GM18520 (cell line): ENCODE results near the gene SERGEF.
"Not testable (repeated sequence)": the region's sequence is repeated elsewhere in the genome, so short reads cannot be mapped to it uniquely, and the experiment has no call there.

Experiments used
- ATAC-seq: cut with Tn5 transposase; IDR thresholded peaks from one replicate; pipeline ENCODE4 v1.9.1; 2021; ENCODE audit not compliant: unreplicated experiment

SERGEF gene

DNA sequence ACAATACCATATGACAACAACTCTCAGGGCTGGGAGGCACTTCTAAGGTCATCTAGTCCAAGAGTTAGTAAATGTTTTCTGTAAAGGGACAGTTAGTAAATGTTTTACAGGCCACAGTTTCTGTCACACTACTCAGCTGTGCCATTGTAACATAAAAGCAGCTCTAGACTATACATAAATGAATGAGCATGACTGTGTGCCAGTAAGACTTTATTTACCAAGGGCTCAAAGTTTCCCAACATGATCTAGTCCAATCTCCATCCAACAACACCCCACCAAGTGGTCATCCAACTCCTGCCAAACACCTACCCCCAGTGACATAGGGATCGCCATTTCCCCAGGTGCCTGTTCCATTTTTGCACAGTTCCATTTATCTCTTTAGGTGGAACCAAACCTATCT is 12.1 kb downstream of the SERGEF start:
- no peak for ATAC-seq

DNA sequence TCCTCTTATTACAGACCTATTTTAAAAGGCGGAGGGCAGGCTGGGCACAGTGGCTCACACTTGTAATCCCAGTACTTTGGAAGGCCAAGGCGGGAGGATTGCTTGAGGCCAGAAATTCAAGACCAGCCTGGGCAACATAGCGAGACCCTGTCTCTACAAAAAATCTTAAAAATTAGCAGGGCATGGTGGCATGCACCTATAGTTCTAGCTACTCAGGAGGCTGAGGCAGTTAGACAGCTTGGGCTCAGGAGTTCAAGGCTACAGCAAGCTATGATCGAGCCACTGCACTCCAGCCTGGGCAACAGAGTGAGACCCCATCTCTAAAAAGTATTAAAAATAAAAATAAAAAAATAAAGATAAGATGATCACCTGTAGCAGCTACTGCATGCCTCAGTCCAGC is 12.7 kb downstream of the SERGEF start:
- ATAC-seq = not testable (repeated sequence)

DNA sequence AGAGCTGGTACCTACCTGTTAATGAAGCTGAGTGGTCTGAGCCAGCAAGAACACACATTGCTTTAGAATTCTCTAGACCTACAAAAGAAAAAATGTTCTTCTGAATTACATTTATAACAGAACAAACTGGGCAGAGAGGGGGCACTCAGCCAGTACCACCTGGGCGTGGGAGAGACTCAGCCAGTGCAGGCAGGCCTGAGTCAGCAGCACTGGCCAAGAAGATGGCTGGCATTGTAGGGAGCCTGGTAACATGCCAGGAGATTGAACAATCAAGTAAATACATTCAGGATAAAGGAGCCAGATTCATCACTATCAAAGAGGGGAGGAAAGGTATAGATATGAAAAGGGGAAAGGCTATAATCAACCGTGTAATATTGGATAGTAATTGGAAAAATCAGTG is 19.9 kb downstream of the SERGEF start:
- ATAC-seq = no peak

DNA sequence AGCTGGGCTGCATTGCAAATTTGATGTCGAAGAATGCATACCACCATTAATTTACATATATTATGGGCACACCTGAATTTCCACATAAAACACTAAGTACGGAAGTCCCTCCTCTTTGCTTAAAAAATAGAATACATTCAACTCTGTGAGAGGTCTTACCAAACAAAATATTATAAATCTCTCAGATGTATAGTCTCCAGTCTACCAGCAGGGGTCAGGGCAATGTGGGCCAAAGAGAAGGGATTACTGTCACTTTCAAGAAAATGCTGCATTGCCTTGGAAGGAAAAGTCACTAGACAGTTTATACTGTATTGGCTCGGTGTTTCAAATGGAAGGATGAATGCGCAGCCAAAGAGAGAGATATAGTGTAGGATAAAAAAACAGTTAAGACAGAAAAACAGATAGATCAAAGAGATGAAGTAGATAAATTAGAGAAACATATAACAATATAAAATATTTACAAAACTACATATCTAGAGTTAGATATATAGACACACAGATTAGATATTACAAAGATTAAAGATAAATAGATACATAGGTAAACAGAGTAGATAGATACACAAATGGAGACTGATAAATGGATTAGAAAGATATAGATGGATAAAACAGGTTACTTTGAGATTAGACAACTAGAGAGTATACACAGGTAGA is 20.9 kb downstream of the SERGEF start:
- ATAC-seq = no peak

DNA sequence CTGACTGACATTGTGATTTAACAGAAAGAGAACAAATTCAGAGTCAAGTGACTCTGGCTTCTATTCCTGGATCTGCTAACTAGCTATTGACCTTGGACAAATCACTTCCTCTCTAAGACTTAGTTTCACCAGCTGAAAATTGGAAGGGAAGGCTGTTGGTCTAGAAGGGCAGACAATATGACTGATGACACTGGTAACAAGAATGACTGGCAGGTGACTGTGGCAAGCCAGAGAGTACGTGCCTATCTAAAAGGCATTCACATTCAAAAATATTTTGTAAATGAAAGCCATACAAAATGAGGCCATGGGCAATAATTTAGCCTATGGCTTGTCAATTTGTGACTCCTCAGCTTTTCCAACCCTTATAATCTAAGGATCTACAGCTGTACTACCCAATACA is 23.5 kb downstream of the SERGEF start:
- ATAC-seq = no peak

DNA sequence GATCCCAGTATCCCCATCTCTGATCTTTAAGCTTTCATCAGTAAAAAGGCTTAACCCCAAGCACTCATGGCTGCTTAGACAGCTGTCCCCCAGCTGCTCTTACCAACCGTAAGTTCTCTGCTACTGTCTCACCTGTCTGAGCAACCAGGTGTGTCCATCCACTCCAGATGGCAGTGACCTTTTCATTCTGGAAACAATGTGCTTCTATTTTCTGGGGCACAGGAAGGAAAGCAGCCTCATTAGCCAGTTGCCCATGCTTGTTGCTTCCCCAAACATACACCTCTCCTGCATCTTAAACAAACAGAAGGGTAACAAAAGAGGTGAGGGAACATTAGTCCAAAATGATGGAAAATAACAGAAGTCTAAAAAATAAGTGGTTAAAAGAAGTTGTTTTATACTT is 24.4 kb downstream of the SERGEF start:
- ATAC-seq = no peak

DNA sequence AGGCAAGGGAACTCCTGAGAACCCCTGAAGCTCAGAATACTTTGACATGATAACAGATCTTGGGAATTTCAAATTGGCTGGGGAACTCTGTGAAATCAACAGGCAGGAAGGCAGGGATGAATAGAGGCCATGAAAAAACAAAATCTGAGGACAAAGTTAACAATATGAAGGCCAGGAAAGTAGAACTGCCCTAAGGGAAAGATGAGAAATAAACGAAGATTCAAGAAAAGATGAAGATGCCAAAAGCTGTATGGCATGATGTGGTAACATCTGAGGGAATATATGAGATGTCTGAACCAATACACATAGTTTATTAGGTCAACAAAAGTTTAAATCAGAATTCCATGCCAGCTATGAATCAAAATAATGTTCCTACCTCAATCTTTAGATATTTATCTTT is 25.0 kb downstream of the SERGEF start:
- ATAC-seq = no peak

DNA sequence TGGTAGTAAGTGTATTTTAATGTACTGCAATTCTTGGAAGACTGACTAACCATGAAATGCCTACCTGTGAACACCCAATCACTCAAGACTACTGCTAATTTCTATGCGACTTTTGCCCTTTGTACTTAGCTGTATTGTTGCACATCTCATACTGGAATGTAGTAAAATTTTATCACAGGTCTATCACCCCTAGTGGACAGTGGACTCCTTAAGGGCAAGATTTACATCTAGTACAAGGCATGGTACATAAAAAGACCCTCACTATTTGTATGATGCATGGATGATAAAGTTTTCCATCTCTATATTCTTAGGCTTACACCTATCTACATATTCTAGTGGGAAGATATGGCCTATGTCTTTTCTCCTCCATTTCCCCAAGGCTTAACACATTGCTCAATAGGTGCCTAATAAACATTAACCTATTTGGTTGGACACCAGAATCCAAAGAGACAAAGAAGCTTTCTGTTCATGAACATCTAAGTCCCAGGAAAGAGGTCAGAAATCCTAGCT is 26.1 kb downstream of the SERGEF start:
- no peak for ATAC-seq

DNA sequence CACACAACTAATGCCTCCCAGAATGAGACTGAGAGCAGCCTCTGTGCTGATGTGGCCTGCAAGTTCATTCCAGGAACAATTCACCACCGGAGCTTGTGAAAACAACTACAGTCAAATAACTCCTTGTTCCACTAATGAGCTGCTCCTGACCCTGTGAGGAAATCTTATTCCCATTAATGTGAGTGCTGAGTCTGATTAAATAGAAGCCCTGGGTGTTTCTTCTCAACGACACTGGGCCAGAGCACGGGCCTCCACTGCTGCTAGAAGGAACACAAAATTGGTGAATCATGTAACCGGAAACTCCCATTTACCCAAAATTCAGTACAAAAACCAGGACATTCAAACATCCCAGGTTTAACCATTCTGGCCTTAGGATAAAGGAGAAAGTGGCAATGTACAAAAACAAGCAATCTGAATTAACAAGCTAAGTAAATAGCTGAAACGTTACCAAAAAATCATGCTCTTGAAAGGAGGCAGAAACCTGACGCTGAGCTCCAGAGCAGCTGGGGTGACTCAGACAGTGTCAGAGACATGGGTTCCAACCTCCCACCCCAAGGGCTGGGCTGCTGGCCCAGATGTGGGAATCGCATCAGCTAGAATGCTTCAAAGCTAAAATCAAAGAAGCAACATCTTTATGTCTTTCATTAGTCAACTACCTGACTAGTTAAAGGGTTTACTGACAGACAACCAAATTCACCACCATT is 26.7 kb downstream of the SERGEF start:
- no peak for ATAC-seq

DNA sequence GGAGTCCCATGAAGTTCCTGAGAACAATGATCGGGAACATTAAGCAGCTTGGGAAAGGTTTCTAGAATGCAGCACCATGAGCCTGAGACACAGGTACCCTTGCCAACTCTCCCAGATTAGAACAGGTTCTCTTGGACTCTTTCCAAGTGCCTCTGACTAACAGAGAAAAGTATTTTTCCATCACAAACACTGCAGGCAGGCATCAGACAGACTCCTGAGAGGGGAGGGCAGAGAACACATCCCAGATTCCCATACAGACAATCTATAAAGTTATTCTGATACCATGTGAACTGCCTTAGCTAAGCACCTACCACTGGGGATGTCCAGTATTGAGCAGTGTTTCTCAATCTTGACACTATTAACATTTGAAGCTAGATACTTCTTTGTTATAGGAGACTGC is 27.3 kb downstream of the SERGEF start:
- no peak for ATAC-seq

DNA sequence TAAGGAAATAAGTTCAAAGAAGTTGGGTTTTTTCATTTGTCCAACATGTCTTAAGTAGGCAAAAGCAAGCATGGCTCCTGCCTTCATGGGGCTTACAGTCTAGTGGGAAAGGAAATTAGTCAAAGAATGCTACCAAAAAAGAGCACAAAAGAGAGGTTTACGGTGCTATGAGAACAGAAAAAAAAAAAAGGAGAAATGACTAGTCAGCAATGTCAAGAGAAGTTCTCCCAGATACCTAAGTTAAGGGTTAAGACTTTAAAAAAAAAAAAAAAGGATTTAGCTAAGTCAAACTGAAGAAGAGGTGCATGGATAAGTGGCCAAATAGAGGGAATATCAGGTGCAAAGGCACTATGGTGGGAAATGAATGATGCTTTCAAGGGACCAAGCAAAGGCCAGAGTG is 29.3 kb downstream of the SERGEF start:
- no peak for ATAC-seq

DNA sequence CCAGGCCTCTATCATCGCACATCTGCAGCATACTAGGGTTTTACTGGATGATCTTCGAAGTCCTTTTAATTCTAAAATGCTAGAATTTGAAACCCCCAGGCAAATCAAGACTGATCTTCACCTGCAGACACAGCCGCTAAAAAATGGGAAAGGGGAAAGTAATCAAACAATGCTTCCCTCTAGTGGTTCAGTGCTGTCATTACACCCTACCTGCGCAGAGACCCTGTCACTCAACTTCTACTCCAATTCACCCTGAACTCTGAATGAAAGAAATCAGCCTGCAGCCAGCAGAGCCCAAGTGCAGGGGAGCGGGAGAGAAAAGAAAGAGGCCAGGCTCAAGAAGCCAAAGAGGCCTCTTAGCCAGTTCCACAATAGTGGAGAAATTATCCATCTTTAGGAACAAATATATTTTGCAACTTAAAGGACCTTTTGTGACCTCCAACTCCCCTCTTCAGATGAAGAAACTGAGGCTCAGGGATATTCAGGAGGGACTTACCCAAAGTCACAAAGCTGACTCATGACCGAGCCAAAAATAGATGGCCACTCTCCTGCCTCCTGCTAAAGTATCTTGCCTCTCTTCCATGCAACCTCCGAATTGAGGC is 33.0 kb downstream of the SERGEF start:
- ATAC-seq = no peak

DNA sequence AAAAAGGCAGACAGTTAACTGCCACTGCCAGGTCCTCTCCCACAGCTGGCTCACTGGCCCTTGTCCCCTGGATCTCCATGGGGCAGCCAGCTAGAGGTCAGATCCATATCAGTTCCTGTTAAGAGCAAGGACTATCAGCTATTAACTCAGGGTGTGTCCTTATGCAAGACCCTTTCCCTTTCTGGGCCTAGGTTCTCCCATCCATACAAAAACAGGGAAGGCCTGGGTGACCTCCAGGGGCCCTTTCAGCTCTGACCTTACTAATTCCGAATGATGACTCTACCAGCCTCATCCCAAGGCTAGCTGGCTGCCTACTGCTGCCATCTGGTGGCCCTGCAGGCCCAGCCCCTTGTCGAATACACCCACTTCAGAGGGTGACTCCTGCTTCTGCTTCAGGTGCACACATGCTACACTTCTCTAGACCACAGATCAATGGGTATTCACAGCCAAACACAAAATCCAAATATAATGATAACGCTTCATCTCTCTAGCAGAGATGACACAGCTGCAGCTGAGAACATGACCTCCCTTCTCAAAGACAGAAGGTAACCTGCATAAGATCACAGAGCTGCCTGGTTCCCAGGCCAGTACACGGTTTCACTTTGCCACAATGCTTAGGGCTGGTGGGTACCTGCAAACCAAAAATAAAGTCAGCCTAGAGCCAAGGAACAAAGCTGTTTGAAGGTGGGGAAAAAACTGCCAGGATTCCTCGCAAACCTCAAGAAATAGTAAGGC is 34.1 kb downstream of the SERGEF start:
- no peak for ATAC-seq

DNA sequence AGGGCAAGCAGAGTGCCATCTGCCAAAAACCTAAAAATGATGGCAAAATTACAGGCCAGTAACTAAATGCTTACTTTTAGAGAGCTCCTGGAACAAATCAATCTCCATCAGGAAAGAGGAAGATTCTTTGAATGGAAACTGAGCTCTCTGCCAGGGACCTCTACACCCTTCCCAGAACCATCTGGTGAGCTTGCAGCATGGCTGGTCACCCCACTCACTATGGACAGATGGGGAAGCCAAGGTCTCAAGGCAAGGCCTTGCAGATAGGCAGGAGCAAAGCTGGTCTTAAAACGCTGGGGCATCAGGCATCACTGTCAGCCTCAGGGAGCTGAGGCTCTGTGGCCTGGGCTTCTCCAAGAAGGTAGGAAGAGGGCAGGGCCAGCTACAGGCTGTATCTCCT is 36.2 kb downstream of the SERGEF start:
- no peak for ATAC-seq

DNA sequence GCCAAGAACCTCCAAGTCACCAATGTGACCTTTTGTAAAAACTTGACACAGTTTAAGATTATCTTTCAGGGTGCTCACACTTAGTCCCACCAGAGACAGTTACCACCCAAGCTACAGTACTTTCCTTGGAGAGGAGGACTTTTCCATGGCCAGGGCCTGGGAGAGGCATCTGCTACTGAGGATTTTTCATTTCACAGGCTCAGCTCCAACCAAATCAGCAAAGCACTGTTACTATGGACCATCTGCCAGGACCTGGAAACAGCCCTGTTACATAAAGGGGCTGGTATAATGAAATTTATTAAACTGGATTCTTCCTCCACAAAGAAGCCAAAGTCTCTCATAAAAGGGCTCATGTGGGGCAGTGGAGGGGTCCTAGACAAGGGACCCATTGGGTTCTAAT is 38.6 kb downstream of the SERGEF start:
- ATAC-seq = no peak

DNA sequence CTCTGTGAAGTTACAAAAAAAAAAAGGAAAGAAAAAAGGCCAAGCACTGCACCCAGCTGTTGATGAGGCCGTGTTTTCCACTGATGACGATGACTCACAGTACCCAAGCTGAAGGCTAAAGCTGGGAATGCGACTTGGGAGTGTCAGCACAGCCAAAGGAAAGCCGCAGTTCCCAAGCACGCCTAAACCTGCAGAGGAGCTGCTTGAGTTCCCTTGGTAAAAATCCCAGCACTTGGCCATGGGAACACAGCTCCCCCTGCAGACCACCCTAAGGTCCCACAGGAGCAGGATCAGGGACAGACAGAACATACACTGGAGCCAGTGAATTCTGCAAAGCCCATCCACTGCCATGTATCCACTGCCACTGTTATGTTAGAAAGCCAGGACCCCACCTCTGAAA is 39.9 kb downstream of the SERGEF start:
- ATAC-seq = no peak

DNA sequence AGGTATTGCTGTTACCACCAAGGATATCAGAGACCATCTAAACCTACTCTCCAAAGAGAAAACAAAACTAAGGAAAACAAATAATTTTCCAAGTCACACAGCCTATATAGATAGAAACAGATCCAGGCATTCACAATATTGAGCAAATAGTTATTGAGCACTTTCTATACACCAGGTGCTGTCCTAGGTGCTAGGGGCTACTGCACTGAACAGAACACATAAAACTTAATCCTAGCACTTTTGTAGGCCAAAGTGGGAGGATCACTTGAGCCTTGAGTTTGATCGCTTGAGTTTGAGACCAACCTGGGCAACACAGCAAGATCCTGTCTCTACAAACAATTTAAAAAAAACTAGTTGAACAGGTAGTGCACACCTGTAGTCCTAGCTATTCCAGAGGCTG is 44.6 kb downstream of the SERGEF start:
- ATAC-seq = no peak

DNA sequence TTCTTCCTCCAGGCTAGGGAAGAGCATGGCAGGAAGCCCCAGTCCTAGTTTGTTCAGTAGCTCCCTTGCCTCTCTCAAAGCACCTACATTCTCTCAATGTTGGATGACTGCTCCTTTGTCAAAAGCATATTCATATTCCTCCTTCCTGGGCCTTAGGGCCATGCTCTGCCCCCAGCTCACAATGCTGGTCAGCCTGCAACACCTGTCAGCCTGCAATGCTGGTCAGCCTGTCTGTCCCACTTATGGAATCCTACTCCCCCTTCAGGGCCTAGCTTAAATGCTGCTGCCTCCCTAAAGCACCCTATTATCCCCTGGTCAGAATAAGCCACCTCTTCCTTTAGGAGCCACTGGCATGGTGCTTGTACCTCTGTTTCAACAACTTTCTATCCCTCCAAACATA is 45.2 kb downstream of the SERGEF start:
- no peak for ATAC-seq

DNA sequence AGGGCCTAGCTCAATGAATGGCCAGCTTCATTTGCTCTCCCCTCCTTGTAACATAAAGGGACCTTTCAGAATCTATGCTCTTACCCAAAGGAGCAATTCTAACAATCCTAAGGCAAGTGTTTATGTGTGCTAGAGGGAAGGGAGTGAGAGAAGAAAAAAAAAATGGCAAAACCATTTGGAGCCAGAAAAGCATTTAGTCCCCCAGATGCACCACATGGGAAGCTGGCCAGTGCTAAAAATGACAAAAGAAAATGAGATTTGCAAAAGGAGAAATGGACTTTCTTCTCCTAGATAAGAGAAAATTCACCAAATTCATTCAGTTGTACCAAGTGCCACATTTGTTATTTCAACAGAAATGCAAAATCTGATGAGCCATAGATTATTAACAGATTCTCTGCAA is 52.8 kb downstream of the SERGEF start:
- no peak for ATAC-seq

DNA sequence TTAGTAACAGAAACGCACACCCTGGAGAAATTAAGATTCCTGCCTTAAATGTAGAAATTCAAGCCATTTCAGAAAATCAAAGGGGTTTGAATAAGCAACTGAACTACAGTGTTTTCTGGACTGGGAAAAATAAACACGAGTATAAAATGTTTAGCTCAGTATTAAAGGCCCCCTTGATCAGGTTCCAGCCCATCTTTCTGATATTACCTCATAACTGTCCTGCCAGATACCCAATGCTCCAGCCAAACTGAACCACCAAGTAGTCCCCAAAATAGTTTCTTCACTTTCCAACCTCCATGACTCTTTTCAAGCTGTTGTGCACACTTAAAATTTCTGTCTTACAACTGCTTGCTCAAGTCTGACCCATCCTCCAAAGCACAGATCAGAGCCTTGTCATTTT is 54.4 kb downstream of the SERGEF start:
- ATAC-seq = no peak

DNA sequence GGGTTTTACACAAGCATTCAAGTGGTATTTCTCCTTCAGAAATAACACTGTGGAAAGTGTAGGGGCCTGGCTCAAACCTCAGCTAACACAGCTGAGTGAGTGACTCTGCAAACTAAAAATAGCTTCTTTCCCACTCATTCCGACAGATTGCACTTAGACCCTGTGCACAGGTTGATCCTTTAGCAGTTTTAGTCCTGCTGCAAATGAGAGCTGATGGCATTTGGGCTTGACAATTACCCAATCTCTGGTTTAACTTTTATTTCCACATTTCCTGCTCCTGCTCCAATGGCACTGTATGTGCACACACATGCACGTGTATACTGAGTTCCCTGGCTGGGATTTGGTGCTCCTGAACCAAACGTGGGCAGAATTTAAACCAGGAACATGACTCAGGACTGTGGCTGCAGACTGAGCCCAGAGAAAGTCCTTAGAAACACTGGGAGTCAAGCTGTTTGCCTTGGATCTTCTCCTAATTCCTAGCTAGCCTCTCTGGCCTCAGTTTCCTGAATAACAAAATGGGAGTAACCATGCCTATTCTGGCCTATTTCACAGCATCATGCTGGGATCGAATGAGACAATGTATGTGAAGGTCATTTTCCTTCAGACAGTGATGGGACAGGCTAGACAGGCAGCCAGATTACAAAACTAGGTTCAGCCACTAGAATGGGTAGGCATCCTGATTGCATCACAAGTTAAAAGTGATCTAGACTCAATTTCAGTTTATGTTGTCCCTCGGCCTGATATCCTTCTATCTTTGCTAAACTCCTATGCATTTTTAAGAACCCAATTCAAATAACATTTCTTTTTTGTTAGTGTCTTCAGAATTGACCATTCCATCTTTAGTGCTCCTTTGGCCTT is 58.2 kb downstream of the SERGEF start:
- ATAC-seq = no peak
